Urothelium cell line (cell line): ENCODE measurements around the gene HES4.
"Not testable (repeated sequence)": the region's sequence is repeated elsewhere in the genome, so short reads cannot be mapped to it uniquely, and the experiment has no call there.

Experiments used
- DNase-seq: peaks from one replicate; pipeline ENCODE4 v3.0.0; 2011; ENCODE audit warnings: low spot score, mixed read lengths
- FAIRE-seq: peaks from 2 replicates; lab custom pipeline; 2011; peaks lifted over from hg19 to GRCh38; lab: Jason Lieb, UNC

HES4 gene

DNA sequence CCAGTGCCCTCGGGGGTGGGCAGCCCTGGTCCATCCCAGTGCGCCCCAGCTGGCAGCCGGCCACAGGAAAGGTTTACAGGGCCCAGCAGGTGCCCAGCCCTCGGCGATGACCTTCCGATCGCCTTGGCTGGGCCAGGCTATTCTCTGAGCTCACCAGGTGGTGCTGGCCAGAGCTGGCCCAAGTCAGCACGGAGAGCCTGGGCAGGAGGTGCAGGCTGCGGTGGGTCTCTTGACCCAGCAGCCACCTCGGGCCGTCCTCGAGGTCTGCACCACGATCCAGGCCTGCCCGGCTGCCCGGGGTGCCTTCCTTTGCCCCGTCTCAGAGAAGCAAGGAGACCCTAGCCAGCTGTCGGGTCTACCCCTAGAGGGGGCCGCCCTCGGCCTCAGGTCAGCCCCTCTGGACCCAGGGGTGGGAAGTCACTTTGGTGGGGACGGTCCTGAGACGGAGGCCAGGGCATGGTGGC is 18.4 kb downstream of the HES4 start:
- no peak for FAIRE-seq

DNA sequence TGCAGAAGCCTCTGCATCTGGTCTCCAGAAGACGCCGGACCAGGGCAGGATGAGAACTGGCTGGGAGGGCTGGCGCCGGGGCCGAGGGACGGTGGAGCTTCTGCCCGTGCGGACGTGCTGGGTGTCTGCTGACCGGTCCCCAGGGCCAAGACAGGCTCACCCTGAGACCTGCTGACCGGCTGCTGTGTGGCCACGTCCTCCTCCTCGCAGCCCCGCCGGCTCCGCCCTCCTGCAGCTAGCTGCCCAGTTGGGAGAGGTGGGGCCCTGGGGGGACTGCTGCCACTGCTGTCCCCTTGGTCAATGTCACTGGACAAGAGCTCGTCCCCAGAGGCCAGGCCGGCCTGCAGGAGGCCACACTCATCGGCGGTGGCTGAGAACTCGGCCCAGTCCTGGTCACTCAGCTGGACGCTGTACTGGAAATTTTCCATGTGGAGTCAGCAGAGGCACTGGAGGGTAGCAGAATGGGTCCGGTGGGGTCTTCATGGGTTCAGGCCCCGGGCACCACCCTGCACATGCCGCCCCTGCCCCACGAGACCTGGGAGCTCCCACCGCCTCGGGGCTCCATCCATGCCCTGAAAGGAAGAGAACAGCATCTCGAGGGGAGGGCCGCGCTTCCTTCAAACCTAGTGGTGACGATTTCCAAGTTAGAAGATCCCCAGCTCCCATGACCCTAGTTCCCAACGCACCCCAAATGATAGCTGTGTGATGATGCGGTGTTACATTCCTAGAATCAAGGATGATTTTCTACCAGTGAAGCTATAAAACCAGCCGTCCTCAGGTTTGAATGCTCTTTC is 19.1 kb downstream of the HES4 start:
- no peak for DNase-seq
- no peak for FAIRE-seq

More for the DNA sequence above, 18.4 kb downstream of the HES4 start:
- no peak for DNase-seq

DNA sequence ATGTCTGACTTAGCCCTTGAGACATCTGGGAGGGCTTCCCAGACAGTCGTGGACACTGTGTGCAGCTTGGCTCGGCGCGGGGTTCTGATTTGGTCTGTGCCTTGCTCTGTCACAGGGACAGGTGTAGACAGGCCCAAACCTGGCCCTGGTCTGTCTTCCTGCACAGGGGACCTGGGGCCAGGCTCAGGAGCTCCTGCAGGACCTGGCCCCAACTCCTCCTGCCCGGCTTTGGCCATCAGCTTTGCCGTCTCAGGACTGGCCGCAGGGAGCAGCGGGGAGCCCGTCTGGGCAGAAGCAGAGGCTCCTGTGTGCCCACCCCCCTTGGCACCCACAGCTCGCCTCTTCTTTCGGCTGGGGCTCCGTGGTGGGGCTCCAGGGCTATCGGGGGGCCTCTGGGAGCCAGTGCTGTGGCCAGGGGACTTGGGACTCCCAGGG is 19.7 kb downstream of the HES4 start:
- no peak for FAIRE-seq
- no peak for DNase-seq

DNA sequence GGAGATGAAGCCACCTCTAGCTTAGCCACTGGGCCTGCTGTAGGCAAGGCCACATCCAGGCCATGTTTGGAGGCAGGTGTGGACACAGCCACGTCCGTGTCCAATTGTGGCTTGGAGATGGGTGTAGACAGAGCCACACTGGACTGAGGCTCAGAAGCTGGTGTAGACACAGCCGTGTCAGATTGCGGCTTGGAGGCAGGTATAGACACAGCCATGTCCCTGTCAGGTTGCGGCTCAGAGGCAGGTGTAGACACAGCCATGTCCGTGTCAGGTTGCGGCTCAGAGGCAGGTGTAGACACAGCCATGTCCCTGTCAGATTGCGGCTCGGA is 20.2 kb downstream of the HES4 start:
- no peak for FAIRE-seq
- no peak for DNase-seq

DNA sequence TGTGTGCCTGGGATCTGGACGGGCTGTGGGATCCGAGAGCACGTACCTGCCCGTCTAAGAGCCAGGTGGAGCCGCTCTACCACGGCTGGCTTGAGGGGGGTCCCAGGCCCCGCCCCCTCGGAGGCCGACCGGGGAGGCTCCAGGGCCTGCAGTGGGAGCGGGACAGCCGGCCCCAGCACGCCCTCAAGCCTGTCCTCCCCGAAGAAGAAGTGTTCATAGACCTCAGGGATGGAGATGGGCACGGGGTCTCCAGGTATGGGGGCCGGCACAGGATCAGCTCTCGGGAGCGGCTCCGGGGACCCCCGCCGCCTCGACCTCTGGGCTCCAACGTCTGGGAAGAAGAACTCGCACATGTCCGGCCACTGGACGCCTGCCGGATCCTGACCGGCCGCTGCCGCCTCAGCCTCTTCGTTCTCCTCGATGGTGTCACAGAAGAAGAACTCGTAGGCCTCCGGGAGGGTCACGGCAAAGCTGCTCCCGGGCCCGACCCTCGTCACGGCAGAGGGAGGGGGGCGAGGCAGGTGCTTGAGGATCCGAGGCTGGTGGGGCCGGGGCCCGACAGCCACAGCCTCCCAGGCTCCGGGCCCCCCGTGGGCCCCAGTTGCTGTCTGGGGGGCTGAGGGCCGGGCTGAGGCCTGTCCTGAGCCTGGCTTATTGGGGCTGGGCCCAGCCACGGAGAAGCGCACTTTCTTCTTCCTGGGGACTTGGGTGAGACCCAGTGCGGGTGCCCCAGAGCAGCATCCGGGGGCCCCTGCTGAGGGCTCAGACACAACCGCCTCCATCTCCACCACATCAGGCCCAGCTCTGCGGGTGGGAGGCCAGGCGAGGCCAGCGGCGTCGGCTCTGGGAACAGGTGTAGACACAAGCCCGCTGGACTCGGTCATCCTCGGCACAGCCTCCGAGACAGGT is 20.8 kb downstream of the HES4 start:
- DNase-seq (no peak), FAIRE-seq (no peak)

DNA sequence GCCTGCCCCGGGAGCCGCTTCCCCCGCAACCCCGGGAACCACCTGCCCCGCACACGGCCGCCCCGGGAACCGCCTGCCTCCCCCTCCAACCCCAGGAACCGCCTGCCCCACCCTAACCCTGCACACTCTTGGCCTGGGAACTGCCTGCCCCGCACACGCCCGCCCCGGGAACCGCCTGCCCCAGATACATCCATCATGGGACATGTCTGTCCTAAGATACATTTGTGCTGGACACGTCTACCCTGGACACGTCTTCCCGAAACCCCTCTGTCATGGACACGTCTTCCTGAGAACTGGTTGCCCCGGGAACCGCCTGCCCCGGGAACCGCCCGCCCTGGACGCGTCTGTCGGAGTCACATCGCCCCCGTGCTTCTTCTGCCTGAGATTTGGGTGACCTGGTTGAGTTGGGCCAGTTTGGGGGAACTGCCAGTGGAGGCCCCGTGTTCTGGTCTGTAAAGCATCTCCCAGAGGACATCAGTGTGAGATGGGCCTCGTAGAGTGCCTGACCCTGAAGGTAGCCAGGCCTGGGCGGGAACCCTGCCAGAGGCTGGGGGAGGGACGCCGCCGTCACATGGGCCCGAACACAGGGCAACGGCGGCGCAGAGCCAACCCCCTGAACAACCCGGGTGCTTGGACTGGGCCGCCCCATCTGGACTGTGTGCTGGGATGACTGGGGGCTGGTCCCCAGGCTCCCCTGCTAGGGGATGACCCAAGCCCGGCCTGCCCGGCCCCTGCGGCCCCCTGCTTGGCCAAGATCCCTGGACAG is 21.6 kb downstream of the HES4 start:
- no peak for FAIRE-seq
- DNase-seq = no peak

DNA sequence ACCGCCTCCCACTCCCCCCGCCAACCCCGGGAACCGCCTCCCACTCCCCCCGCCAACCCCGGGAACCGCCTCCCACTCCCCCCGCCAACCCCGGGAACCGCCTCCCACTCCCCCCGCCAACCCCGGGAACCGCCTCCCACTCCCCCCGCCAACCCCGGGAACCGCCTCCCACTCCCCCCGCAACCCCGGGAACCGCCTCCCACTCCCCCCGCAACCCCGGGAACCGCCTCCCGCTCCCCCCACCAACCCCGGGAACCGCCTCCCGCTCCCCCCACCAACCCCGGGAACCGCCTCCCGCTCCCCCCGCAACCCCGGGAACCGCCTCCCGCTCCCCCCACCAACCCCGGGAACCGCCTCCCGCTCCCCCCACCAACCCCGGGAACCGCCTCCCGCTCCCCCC is 23.1 kb downstream of the HES4 start:
- not testable (repeated sequence) for DNase-seq, FAIRE-seq

DNA sequence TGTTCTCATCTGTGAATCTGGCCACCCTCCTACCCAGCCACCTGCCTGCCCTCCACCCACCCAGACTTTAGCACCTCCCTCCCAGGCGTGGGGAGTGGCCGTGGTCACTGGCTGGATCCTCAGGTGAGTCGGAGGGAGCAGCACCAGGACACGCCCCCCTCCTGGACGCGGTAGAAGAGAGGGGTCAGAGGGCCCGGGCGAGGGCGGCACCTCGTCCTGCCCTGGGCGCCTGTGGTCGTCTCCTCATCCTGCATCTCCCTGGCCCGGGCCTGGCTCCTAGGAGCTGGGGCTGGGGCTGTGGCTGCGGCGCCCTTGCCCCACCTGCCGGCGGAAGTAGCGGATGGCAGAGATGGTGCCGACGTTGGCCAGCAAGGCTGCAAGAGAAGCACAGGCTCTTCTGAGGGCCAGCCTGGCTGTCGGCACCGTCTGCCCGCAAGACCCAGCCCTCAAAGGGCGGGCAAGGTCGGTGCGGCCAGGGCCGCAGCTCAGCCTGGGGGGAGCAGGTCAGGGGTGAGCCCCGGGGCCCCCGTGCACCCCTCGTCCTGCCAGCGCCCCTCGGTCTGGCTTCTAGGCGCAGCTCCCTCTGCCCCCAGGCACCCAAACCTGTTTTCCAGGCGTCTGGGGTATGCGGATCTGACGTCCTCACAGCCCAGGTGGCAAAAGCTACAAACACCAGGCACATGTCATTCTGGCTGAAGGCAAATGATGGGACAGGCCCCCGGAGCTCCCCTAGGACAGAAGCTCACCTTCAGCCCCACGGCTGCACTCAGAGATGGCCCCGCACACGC is 23.8 kb downstream of the HES4 start:
- FAIRE-seq (no peak), DNase-seq (peak; percentile 50)

DNA sequence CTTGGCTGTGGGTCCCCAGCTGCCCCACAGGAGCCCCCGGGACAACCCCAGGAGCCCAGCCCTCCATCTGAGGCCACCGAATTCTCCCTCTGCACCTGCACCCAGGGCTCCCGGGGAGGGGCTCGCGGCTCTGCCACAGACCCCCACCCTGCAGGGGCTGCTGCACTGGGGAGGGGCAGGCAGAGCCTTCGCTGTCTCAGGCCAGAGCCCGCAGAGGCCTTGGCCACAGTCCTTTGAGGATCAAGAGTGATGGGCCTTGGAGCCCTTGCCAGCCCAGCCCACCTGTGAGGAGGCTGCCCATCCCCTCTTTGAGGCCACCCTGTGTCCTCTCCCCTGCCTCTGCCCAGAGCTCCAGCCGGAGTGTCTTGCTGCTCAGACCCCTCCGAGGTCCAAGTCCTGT is 24.5 kb downstream of the HES4 start:
- DNase-seq = no peak
- no peak for FAIRE-seq

DNA sequence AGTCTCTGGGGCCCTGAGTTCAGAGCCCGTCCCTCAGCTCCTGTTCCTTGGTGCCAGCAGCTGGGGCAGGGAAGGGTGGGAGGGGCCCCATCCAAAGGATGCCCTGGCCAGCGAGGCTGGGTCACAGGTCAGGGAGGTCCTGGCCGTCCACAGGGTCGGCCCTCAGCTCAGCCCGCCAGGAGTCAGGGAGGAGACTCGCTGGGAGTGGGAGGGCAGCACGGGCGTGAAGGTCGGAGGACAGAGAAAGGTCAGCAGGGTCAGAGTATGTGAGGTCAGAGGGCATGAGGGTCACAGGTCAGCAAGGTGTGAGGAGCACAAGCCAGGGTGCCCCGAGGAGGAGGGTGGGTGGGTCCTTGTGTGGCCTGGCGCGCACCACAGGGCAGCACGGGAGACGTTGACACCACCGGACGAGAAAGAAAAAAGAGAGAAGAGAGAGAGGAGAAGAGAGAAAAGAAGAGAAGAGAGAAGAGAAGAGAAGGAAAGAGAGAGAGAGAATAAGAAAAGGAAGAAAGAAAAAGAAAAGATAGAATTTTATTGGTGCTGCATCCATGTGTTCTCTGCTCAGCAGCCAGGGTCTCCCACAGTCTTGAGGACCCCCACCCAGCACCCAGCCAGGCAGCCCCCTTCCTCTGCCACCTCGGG is 25.1 kb downstream of the HES4 start:
- no peak for FAIRE-seq
- DNase-seq = no peak

DNA sequence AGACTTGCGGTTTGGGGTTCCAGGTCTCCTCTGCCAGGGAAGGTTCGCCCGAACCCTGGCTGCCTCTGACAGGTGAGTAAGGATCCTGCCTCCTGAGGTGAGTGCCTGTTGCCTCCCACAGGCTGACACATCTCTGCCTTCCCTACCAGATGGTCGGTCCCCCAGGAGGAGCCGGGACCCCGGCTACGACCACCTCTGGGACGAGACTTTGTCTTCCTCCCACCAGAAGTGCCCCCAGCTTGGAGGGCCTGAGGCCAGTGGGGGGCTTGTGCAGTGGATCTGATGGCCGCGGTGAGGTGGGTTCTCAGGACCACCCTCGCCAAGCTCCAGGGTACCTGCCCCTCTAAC is 25.6 kb downstream of the HES4 start:
- DNase-seq (no peak), FAIRE-seq (no peak)

DNA sequence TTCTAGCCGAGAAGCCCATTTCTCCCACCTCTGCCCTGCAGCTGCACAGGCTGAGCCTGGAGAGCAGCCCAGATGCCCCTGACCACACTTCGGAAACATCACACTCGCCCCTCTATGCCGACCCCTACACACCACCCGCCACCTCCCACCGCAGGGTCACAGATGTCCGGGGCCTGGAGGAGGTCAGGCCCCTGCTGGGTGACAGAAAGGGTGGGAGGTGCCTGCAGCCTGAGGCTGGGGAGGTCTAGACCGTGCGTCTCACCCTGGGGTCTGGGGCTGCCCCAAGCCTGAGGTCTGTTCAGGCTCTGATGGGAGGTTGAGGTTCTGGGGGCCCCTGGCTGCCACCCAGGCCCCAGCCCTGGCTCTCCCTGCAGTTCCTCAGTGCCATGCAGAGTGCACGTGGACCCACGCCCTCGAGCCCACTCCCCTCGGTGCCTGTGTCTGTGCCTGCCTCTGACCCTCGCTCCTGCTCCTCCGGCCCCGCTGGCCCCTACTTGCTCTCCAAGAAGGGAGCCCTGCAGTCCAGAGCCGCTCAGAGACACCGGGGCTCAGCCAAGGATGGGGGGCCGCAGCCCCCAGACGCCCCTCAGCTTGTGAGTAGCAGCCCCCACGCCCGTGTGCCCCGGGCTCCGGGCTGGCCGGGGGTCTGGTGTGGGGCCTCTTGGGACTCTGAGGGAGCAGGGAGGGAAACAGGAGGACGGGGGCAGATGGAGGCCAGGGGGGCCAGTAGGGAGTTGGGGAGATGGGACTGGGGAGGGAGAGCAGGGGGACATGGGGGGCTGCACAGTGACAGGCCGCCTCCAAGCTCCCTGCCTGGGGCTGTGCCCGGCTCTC is 26.2 kb downstream of the HES4 start:
- DNase-seq (no peak), FAIRE-seq (no peak)

DNA sequence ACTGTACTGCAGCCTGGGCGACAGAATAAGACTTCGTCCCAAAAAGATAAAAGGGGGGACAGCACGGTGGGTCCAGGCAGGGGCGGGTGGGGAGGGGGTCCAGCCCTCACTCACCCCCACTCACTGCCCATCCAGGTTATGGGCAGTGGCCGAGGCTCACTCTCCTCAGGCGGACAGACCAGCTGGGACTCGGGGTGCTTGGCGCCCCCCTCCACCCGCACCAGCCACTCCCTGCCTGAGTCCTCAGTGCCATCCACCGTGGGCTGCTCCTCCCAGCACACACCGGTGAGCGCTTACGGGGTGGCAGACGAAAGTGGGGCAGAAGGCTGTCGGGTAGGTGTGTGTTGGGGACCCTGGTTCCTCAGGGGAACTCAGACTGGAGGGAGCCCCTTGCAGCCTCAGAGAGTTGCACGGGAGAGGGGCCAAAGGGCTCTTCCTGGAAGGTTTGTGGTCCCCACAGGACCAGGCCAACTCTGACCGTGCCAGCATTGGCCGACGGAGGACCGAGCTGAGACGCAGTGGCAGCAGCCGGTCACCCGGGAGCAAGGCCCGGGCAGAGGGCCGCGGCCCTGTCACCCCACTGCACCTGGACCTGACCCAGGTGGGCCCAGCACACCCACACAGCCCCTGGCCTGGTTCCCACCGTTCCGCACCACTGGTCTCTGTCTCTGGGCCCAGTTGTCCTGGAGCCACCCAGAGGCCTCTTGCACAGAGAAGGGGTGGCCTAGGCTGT is 27.0 kb downstream of the HES4 start:
- FAIRE-seq = no peak
- no peak for DNase-seq

DNA sequence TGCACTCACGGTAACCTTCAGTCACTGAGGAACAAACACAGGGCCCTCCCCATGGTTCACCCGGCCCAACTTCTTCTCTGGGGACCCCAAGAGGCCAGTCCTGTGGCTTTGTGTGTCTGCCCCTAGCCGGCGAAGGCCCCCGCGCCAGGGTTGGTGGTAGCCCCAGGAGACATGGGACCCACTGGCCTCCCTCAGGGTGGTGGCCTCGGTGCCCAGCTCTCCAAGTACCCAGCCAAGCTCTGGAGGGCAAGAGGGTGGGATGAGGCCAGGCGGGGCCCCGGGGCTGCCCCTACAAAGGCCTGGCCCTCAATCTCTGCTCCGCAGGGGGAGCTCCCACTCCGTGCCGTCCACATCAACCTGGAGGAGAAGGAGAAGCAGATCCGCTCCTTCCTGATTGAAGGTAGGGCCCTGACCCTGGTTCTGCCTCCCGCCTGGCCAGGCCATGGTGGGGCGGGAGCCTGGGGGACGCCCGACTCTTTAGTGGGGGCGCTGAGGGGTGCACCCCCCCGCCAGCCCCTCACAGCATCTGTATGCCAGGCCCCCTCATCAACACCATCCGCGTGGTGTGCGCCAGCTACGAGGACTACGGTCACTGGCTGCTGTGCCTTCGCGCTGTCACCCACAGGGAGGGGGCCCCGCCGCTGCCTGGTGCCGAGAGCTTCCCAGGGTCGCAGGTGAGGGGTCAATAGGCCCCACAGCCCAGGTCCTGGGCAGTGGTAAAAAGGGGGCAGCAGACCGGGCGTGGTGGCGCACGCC is 28.0 kb downstream of the HES4 start:
- FAIRE-seq (no peak), DNase-seq (no peak)

DNA sequence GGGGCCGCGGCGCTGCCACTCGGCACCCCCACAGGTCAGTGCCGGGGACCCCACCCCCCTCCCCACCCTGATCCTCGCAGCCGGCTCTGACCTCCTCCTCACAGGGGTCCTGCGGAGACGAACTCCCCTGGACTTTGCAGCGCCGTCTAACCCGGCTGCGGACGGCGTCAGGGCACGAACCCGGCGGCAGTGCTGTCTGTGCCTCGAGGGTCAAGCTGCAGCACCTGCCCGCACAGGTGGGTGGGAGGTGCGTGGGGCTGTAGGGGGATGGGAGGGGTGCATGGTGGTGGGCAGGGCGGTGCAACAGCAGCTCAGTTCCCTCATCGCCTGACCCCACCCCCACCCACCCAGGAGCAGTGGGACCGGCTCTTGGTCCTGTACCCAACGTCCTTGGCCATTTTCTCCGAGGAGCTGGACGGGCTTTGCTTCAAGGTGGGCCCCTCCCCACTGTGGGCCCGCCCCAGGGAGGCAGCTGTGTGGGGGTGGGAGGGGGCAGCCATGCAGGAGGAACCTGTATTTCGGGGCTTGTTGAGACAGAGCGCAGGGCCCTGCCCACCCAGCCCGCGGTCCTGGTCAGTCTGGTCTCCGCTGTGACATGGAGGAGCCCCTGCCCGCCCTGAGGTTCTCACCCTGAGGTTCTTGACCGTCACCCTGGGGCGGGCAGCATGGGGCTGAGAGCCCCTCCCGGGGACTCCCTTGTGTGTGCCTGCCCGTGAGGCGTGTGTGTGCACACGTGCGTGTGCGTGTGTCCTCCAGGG is 28.7 kb downstream of the HES4 start:
- DNase-seq (no peak), FAIRE-seq (no peak)

DNA sequence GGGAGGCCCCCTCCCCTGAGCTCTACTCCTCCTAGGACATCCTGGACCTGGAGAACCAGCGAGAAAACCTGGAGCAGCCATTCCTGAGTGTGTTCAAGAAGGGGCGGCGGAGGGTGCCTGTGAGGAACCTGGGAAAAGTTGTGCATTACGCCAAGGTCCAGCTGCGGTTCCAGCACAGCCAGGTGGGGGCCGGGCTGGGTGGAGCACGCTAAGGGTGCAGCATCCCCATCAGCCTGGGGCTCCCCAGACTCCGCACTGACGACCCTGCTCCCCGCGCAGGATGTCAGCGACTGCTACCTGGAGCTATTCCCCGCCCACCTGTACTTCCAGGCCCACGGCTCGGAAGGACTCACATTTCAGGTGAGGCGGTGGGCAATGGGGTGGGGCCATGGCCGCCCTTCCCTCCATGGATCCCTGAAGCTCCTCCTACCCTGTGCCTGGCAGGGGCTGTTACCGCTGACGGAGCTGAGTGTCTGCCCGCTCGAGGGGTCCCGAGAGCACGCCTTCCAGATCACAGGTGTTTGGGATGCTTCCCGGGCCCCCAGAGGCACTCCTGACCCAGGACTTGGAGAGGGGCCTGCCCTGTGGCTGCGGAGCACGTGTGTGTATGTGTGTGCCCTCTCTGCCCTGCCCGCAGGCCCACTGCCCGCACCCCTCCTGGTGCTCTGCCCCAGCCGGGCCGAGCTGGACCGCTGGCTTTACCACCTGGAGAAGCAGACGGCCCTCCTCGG is 29.5 kb downstream of the HES4 start:
- no peak for FAIRE-seq

More for the DNA sequence above, 29.5 kb downstream of the HES4 start:
- DNase-seq = no peak
